Stimulated activated CD8-positive, alpha-beta memory T cell treated with anti-CD3 and anti-CD28 coated beads, Interleukin-12 subunit alpha, Interleukin-12 subunit beta, amount 100 ng/mL, for 24 hours (primary cell): Measurements from ENCODE around the gene NELFA.

Experiments
- DNase-seq: peaks from one replicate; pipeline ENCODE4 v3.0.0-alpha.2; 2020; ENCODE audit errors: extremely low read depth

The NELFA gene

DNA sequence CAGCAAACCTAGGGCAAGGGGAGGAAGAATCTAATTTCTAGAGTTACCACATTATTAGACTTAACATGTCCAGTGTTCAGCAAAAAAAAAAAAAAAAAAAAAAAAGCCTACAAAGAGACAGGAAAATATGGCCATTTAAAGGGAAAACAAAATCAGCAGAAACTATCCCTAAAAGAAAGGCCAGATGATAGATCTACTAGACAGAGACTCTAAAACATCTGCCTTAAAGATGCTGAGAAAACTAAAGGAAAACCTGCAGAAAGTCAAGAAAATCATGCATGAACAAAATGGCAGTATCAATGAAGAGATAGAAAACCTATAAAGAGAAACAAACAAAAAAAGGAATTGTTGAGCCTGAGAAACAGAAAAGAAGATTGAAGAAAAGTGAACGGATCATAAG, 43.8 kb downstream of the NELFA start:
- DNase-seq: no peak

DNA sequence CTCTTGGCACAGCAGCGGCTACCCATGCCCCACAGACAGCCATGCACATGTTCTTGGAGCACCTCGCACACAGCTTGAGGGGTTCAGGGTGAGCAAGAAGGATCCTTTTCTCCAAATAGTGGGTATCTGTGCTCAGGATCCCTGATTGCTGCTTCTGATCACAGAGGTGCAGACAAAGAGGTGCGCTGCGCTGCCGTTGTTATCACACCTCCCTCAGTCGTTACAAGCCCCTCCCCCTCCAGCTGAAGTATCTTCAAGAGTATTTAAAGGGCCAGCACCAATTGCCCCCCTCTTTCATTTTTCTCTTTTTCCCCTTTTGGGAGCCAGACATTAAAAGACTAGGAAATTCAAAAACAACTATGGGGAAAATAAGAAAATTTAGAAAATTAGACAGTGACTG, 44.3 kb downstream of the NELFA start:
- no peak for DNase-seq

DNA sequence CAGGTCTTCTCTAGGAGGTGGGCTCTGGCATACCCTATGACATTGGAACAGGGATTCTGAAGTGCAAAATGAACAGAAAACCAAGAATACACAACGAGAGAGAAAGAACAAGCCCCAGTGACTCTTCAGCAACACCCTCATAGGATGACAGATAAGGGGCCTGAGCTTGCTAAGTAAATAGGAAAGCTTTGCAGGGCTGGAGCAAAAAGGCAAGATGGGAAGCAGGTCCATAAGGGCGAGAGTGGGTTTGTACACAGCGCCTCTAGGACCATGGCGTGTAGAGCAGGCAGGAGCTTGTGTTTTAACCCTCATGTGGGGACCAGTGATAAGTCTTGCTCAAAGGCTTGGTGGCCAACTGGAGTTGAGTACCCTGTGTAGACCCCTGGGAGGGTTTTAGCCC, 45.8 kb downstream of the NELFA start:
- no peak for DNase-seq

DNA sequence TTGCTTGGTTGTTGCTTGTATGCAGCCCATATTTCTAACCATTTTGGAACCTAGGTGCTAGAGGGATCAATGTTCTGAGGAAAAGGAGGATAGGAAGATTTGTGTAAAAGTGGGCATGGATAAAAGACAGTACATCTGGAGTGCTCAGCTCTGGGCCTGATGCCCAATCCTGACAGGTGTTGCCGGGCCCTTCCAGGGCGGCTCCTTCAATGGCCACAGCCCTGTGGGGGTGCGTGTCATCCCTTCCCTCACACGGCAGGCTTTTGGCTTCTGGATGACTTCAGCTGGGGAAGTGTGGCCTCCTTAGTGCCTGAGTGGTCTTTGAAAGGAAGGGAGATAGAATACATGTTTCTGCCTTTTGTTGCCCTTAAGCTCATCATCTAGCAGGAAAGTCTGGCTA, 47.2 kb downstream of the NELFA start:
- no peak for DNase-seq

DNA sequence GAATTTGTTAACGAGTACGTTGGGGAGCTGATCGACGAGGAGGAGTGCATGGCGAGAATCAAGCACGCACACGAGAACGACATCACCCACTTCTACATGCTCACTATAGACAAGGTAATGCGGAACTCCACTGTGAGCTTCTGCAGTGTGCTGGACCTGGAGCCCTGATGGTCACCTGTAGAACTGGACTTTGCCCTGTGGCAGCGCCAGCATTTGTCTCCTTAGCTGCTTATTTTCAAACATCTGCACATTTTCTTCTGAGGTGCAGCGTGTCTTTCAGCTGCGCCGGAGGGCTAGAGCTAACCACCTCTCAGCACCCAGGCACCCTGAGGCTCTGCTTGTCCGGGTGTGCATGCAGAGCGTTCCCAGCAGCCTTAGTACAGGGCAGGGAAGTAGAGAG, 47.7 kb downstream of the NELFA start:
- DNase-seq: no peak

DNA sequence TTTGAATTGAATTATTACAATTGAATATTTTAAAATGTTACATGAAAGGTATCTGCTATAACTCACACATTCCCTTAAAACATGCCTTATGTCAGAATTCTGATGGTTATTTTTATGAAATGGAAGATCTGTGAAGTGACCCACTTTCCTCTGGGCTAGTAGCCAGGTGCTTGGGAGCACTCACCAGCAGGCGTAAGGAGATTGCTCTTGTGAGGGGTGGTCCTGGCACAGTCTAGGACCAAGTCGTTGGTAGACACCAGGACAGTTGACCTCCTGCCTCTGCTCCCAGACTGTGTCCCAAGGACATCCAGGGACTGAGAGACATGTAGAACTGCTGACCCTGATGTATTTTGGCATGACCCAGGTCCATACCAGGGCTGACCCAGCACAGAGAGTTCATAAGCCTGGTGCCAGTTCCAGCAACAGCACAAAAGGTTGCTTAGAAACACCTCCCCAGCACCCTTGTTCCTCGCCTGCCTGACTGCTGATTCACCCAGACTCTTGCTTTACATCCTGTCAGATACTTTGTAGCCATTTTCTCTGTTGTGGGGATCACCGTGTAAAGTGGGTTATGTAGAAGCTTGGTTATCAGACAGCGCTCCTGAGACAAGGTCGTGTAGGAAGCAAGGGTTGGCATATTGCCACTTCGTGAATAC, 48.5 kb downstream of the NELFA start:
- no peak for DNase-seq

DNA sequence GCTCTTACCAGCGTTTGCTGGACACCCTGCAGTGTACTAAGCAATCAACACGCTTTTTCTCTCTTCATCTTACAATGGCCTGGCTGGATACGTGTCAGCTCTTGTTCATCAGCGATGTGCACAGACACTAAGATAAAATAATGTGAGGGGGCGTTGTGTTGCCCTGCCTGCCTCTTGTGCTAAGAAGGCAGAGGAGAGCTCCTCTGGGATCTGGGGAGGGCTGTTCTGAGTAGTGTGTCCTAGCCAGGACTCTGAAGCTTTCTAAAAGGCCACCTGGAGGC, 49.7 kb downstream of the NELFA start:
- DNase-seq: no peak

DNA sequence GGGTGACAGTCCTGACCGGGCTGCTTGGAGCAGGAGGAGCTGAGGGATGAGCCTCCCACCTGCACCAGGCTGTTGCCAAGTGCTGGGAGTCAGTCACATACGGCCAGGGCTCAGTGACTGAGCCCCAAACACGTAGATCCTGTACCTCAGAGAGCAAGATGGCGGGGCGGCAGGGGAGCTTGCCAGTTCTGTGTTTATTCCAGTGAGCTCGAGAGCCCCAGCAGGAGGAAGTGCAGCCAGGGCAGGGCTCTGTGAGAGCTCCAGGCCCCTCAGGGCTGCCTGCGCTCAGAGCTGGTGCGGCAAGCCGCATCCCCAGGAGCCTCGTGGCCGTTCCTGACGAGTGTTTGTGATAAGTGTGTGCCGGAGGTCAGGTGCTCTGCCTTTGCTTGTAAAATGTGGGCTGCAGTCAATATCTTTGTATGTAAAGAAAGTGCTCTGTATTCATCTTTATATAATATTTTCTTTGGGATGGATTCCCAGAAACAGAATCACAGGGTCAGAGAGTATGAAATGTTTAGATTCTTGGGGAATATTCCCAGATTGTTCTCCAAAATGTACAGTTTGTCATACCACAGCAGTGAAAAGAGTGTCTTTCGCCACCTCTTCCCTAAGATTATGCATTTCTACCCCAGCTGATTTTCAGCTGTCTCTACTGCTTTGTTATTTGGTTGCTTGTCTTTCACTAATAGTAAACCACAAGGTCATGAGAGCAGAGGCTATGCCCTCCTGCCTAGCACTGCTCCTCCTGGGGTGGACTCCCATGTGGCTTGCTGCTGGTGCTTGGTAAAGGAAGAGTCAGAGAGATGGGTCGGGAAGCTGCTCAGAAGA, 50.3 kb downstream of the NELFA start:
- DNase-seq: no peak

DNA sequence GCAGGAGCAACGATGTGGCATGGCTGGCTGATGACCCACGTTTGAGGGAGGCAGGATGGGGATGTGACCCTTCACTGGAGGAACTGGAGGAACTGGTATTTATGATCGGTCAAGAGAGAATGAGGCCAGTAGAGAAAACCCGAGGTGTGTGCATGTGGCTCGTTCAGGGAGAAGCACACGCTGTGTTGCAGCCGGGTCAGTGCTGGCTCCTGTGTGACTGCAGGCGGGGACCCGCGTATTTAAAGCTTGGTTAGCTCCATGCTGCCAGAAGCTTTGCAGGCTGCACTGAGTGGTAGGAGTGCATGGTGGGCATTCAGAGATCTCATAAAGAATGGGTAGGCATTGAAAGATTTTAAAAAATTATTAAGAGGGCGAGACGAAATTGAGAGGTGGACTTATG, 52.1 kb downstream of the NELFA start:
- DNase-seq: no peak

DNA sequence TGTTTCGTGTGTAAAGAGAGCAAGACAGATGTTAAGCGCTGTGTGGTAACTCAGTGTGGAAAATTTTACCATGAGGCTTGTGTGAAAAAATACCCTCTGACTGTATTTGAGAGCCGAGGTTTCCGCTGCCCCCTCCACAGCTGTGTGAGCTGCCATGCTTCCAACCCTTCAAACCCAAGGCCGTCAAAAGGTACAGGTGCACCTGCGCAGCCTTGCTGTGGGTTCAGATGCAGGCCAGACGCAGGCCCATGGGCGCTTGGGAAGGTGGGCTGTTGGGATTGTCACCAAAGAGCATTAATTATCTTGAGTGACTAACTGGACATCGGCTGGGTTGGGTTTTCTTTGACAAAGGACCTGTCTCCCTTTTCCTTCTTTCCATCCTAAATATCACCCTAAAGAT, 55.4 kb downstream of the NELFA start:
- no peak for DNase-seq

DNA sequence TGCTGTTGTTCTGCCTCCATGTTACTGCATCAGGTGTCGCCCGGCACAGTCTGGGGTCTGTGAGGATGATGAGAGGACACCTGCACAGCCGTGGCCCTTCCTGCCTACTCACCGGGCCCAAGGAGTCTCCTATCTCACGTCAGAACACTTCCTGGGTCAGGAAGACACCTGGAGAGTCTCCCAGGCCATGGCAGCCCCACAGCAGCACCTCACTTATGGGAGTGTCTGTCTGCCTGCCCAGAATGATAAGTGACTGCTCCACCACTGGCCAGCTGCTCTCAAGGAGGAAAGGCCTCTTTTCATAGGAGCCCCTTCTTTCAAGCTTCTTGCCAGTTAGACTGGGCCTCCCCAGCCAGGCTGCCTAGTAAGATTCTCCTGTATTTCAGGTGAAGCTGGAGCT, 56.1 kb downstream of the NELFA start:
- no peak for DNase-seq

DNA sequence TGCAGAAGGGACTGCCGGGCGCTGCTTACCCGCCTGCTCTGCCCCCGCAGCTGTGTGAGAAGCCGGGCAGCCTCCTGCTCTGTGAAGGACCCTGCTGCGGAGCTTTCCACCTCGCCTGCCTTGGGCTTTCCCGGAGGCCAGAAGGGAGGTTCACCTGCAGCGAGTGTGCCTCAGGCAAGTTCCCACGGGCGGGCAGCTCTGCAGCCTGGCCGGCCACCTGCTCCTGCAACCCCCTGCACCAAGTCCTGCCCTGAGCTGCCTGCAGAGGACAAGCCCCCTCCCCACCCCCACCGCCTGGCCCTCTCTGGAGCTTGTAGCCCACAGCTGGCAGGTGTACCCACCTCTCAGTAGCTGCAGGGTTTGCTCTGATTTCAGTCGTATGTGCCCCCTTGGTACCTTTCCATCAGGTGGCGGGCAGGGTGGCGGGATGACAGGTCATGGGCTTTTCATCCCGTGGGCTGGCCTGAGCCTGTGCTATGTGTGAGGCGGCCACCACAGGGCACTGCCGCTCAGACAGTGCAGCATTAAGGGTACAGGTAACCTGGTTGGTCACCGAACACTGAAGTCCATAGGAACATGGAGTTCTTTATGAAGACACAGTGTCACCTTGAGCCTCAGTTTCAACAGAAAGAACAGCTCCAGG, 56.6 kb downstream of the NELFA start:
- no peak for DNase-seq

DNA sequence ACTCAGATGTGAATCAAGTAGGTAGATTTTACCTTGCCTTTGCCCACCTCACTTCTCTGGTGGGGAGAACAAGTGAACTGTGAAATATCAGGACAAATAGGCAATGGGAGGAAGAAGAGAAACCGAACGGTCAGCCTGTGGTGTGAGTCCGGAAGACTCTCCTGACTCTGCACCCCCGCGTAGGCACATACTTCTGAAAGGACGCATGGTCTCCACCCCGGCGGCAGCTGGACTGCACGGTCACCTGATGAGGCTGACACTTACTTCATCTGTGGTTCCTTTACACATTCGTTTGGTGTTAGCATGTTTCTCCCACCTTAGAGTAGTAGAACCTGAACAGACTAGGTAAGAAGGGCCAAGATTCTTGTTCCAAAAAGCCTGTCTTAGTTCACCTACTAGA, 58.4 kb downstream of the NELFA start:
- no peak for DNase-seq

DNA sequence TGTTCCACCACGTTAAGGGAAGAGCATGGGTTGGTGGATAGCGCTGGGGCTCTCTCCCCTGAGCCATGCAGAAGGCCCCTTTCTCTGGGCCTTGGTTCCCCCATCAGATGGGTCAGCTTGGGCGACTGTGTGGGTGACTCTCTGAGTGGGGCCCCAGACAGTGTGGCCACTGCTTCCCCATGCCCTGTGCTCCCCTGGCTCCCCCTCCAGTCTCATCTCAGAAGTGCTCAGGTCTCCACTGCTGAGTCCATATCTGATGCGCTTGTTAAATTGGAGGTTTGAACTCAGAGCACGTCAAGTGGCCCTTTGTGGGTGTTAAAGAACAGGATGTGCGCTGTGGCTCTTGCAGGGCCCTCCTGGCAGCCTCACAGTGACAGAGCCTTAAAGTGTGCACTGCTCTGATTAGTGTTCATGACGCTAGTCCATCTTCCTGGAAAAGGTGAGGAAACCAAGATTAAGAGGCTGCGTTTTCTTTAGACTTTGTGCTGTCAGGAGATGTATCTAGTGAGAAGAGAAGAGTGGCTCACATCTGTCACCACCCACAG, 59.8 kb downstream of the NELFA start:
- DNase-seq: no peak

DNA sequence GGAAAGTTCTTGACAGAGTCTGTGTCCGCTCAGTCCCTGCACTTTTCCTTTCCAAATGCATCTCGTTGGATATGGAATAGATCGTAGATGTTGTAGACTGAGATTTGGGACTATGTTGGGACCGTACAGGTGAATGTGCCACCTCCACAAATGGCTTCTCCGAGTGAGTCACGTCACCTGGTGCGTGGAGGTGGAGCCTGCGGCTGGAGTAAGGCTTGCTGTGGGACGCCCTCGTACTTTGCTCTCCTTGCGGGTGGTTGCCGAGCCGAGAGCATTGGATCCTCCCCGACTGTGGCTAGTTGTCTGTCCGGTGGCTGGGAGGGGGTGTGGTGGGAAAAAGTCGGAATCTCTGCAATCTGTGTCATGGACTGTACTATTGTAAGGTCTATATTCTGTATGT, 60.5 kb downstream of the NELFA start:
- DNase-seq: no peak

DNA sequence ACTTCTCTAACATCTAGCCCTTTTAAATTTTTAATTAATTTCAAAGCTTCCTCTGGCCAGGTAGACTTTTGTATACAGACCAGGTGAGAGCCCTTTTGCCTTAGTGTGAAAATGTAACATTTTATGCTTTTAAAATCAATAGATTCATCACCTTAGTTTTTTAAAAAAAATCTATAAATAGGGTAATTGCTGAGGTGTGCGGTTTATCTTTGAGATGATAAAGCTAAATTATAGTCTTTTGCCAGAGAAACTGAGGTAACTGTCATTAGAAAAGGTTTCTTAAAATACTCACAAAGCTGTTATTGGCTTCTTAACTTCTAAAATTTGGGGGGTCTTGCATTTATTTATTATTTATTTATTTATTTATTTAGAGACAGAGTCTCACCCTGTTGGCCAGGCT, 62.9 kb downstream of the NELFA start:
- DNase-seq: no peak

DNA sequence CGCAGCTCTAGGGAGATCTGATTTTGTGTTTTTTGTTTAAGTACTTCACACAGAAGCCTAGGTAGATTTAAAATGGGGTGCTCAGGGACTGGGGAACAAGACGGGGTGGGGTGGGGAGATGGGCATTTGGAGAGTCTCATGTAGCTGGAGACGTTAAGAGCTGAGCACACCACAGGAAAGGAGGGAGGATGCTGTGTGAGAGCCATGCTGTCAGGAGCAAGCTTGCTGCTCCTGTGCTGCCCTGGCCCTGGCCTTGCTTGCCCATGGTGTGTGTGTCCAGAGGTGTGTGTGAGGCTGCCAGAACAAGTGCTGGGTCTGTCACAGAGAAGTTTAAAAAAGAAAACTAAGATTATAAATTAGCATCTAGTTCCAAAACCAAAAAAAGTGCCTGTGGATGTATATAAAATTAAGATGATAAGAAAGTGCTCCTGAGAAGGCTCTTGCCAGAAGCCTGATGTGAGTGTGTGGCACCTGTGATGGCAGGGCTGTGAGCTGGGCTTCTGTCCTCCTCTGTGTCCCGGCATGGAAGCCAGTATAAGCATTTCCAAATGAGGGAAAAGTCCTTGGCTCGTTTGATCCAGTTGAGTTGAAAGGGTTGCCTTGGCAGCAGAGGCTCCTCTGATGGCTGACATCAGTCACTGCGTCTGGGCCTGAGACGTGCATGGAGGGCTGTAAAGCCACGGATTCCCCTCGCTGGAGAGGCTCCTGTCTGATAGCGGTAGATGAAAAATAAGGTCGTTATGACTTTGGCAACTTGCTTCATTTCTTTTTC, 63.5 kb downstream of the NELFA start:
- no peak for DNase-seq

DNA sequence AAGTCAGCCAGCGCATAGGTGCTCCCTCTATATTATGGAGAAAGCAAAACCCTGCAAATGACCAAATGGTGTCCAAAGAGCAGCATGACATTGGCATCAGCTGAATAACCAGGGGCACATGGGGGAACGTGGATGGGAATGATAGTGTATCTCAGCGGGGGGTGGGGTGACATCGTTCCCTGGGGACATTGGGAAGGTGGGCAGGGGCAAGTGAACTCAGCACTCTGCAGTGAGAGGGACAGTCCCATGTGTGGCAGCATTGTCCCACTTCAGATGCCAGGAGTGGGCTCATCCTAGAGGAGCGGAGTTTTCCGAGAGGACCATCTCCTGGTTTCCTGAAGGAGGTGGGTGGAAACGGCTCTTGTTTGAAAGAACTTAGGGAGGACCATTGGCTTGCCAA, 64.8 kb downstream of the NELFA start:
- no peak for DNase-seq

DNA sequence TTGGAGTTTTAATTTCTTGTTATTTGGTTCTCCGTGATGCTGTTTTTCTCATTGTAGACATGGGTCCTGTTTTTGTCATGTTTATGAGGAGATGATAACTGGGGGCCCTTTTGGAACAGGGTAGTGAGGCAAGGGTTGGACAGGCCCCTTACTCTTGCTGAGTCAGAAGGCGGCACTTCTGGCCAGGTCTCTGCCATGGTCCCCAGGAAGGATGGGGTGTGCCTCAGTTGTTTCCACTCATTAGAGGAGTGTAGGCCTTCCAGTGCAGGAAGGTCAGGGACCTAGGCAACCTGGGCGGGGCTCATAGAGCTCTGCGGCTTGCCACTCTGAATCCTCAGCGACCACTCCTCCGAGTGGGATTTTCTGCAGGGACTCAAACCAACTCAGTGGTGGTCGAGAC, 68.2 kb downstream of the NELFA start:
- DNase-seq: no peak

DNA sequence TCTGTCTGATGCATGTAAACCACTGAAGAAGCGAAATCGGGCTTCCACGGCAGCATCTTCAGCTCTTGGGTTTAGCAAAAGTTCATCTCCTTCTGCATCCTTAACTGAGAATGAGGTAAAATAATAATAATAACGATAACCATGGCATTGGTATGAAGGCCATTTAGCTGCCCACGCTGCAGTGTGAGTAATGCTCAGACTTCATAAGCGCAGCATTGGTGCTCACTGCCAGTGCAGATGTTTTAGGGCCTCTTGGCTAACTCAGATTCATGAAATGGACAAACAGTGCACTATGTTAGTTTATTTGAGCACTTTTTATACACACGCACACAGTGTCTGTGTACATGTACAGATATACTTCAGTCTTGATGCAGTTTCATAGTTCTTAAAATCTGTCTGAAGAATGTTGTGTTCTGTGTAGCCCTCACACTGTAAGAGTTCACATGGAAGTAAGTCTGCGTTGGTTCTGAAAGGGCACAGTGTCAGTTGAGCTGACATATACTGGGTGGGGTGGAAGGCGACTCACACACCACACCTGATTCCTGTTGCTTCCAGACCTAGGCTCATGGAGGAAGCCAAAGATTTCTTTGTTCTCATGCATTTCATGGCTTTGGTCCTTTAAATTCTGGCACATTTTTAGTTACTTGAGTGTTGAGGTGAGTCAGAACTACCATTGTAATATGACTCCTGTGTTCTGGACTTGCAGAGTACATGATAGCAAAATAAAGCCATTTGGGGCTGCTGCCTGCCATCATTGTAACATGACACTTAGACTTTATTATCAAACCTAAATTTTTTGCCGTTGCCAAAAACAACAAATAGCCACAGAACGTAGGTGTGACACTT, 68.9 kb downstream of the NELFA start:
- no peak for DNase-seq

DNA sequence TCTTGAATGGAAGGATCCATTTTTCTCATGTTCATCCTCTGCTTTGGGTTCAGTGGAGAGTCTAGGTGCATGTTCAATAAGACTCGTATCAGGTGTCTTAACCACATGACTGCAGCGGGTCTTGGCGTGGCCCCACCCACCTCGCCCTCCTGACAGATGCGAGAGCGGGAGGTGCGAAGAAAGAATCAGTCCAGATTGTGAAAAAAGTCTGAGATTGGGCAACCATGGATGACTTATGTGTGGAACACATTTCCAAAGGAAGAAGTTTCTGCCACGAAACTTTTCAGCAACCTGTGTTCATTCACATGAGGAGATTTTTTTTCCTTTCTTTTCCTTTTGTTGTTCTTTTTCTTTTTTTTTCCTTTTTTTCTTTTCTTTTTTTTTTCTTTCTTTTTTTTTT, 70.7 kb downstream of the NELFA start:
- DNase-seq: no peak
